ENCODE measurements around the gene MMD.

- TF ChIP-seq EZH2 (IDR thresholded peaks at IDR 0.05) (no peak), POLR2AphosphoS5 (IDR thresholded peaks at IDR 0.05; ENCODE audit: borderline replicate concordance, low read depth, low read length) (no peak)
Measured at GRCh38 chr17:55342800-55343585, 78.6 kb downstream of the MMD start.

Data from SK-N-MC (cell line).